RWPE1 (cell line): ENCODE data around the gene CBFB.

ENCODE experiments used
- CTCF ChIA-PET: fragments of 350-600 bp; sonication (Branson Sonifier 250); formaldehyde crosslinking; extraction: SDS; loops from one replicate; lab custom pipeline; 2021; lab: Yijun Ruan, JAX
- POLR2A ChIA-PET: fragments of 400-600 bp; formaldehyde crosslinking; extraction: SDS; loops from one replicate; lab custom pipeline; 2020; ENCODE audit warnings: antibody characterized with exemption; ENCODE audit not compliant: low non-redundant PET; lab: Yijun Ruan, JAX
- DNase-seq: peaks from one replicate; pipeline ENCODE4 v3.0.0; 2012; ENCODE audit warnings: low spot score
- H3K27ac ChIP-seq: fragments of 450-650 bp; 2 replicates; pipeline ENCODE4 v1.5.1; 2017
- CTCF ChIP-seq: fragments of 450-650 bp; conservative IDR thresholded peaks from 2 replicates; pipeline ENCODE4 v1.5.1; 2017; ENCODE audit warnings: low read depth, mild to moderate bottlenecking

Gene CBFB

GRCh38 chr16:67016681-67017420 is 12.1 kb upstream of the CBFB start:
- no peak for TF ChIP-seq CTCF
- POLR2A ChIA-PET = no interaction called here

DNA sequence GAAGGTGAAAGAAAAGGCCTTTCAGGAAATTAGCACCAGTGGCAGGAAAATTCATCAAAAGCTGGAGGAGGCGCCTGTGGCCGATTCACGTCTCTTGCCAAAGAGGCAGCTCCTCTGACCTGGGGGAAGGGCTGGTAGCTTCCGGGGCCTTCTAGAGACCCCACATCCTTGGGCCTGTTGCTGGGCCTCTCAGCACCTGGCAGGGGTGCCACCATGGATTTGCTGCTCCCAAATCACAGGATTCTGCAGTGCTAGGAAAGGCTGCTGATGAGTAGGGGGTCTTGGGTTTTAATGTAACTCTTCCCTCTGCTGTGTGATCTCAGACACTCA is 11.6 kb upstream of the CBFB start:
- no peak for TF ChIP-seq CTCF
- no peak for DNase-seq
- H3K27ac ChIP-seq = peak overlapping the region; percentile 38
- ChIA-PET POLR2A (no interaction called here), CTCF (interaction anchor here (0.6 to 3.1 kb wide), 15 partner anchors 10 to 179 kb away, joined by 3 to 27 read pairs (median 3); no protein-coding TSS in a partner anchor)

More at GRCh38 chr16:67016681-67017420, 12.1 kb upstream of the CBFB start:
- no peak for DNase-seq
- CTCF ChIA-PET = interaction anchor here (0.6 to 3.1 kb wide), 12 partner anchors 9 to 158 kb away, joined by 3 to 27 read pairs (median 4); no protein-coding TSS in a partner anchor
- peak overlapping the region; percentile 38 for H3K27ac ChIP-seq

GRCh38 chr16:67017810-67018488 is 11.0 kb upstream of the CBFB start:
- TF ChIP-seq CTCF = peak; percentile 76
- DNase-seq = peak; percentile 90
- CTCF ChIA-PET = interaction anchor here (0.6 to 3.1 kb wide), 21 partner anchors 10 to 179 kb away, joined by 3 to 27 read pairs (median 3); no protein-coding TSS in a partner anchor
- POLR2A ChIA-PET = no interaction called here
- peak overlapping the region; percentile 38 for H3K27ac ChIP-seq

DNA sequence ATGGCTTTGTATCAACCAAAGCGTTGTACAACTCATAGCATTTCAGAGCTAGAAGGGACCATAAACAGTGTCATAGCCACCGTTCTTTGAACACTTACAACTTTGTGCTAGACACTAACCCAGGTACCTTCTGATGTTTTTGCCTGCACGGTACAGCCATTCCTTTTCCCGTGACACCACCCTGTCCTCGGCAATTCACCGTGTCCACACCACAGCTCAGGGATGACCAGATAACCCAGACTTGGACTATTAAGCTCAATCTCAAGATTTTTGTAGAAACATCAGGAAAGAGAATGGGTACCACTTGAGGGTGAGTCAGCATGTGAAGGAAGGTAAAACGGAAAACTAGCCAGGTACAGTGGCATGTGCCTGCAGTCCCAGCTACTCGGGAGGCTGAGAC is 9.8 kb upstream of the CBFB start:
- no peak for DNase-seq
- H3K27ac ChIP-seq = no peak overlapping the region
- TF ChIP-seq CTCF = no peak
- CTCF ChIA-PET = interaction anchor here (3.1 kb wide), 1 partner anchor 136 kb away, joined by 27 read pairs; no protein-coding TSS in a partner anchor
- POLR2A ChIA-PET = no interaction called here

DNA sequence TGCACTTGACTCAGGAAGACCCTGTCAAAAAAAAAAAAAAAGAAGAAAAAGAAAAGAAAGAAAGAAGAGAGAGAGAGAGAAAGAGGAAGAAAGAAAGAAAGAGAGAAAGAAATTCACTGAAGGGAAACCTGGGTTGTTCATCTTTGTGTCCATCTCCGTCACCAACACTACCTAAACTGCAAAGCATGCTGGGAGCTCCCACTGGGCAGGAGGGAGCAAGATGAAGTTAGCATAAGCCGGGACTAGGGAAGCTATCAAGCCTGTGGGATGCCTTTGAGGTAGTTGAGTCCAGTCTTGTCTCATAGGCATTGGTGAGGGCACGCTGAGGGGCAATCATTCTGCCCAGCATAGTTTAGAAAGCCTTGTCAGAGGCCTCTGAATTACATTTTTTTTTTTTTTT is 7.6 kb upstream of the CBFB start:
- no peak overlapping the region for H3K27ac ChIP-seq
- no peak for TF ChIP-seq CTCF
- no peak for DNase-seq
- POLR2A ChIA-PET = interaction anchor here (0.7 kb wide), 1 partner anchor 8 kb away, joined by 3 read pairs; no protein-coding TSS in a partner anchor
- CTCF ChIA-PET = interaction anchor here (0.6 kb wide), 1 partner anchor 153 kb away, joined by 4 read pairs; no protein-coding TSS in a partner anchor

DNA sequence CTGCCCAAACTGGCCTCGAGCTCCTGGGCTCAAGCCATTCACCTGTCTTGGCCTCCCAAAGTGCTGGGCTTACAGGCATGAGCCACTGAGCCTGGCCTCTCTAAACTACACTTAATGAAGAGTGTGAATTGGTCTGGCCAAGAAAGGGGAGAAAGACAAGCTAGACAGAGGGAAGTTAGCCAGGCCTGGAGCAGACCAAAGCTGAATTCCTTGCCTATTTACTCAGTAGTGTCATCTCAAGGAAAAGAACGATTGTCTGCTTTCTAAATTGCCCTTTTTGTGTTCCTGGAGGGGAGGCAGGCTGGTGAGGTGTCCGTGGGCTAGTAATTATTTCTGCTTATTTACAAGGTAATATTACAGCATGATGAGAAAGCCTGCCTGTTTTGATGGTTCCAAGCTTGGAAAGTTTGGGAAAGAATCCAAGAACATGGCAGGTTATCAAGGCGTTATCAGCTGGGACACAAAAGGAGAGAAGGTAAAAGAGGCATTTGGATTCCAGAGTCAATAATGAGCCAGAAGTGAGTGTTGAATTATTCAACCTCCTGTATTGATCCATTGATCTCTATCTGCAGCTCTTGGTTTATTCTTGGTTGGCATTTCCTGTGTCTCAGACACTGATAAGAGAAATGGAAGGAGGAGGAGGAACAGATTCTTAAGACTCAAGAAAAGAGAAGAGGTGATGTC is 6.3 kb upstream of the CBFB start:
- no peak for DNase-seq
- ChIA-PET CTCF (interaction anchor here (0.6 to 1.1 kb wide), 3 partner anchors 62 to 222 kb away, joined by 3 to 4 read pairs (median 3); partner anchors contain the start of gene CES3), POLR2A (no interaction called here)
- no peak overlapping the region for H3K27ac ChIP-seq
- no peak for TF ChIP-seq CTCF
